Right lung (tissue), 5 donors: ENCODE measurements around the gene STAG1. TPM values are rescaled to one million over a fixed set of nuclear protein-coding genes. Genes with fewer than 3 reads are reported as not detected.

Experiments
- DNase-seq, 2 donors: peaks; one replicate each; pipeline ENCODE4 v3.0.0-alpha.2; 2013
- polyA plus RNA-seq, 5 donors: library from polyadenylated mRNA; unstranded; fragments of 120-200 nt; gene quantifications; one replicate each; pipeline versions ENCODE4 v1.2.1 to v1.2.3, GENCODE V29; 2013; ENCODE audit warnings: inconsistent platforms in 1 of 5, low replicate concordance in 1 of 5; ENCODE audit not compliant: insufficient read length in 5 of 5, insufficient read depth in 1 of 5

The STAG1 gene
- polyA plus RNA-seq, 5 donors, result 32.3 to 51.0 (median 47.9) TPM

GRCh38 chr3:136334209-136334608, 418.0 kb downstream of the STAG1 start:
- DNase-seq, result no peak

- DNase-seq, result no peak
These were observed 419.4 kb downstream of the STAG1 start for GRCh38 chr3:136332776-136333175.

- DNase-seq, result no peak
These were observed 419.9 kb downstream of the STAG1 start for GRCh38 chr3:136332302-136332701.

- no peak for DNase-seq
These were observed 421.3 kb downstream of the STAG1 start for GRCh38 chr3:136330900-136331299.

- no peak for DNase-seq
These were observed 422.6 kb downstream of the STAG1 start for GRCh38 chr3:136329593-136329992.

GRCh38 chr3:136327671-136328070, 424.5 kb downstream of the STAG1 start:
- DNase-seq, result no peak

GRCh38 chr3:136326316-136326715, 425.9 kb downstream of the STAG1 start:
- no peak for DNase-seq

- no peak for DNase-seq
These were observed 440.2 kb downstream of the STAG1 start for GRCh38 chr3:136311968-136312367.

- DNase-seq, result no peak
These were observed 440.9 kb downstream of the STAG1 start for GRCh38 chr3:136311261-136311660.

GRCh38 chr3:136305879-136306278, 446.3 kb downstream of the STAG1 start:
- DNase-seq, result no peak

- no peak for DNase-seq
These were observed 451.7 kb downstream of the STAG1 start for GRCh38 chr3:136300444-136300843.

- no peak for DNase-seq
These were observed 454.4 kb downstream of the STAG1 start for GRCh38 chr3:136297826-136298225.

- no peak for DNase-seq
These were observed 455.2 kb downstream of the STAG1 start for GRCh38 chr3:136296960-136297359.

GRCh38 chr3:136294176-136294575, 458.0 kb downstream of the STAG1 start:
- DNase-seq, result no peak

- no peak for DNase-seq
These were observed 458.9 kb downstream of the STAG1 start for GRCh38 chr3:136293279-136293678.

- no peak for DNase-seq
These were observed 459.7 kb downstream of the STAG1 start for GRCh38 chr3:136292500-136292899.

GRCh38 chr3:136291302-136291701, 460.9 kb downstream of the STAG1 start:
- DNase-seq, result no peak

Other genes starting within 250 kb of the STAG1 start
- 1 to 10 TPM; 4.3 to 5.1 (median 5.0) TPM for gene SLC35G2, start 66.7 kb upstream of the STAG1 start, polyA plus RNA-seq
- 10 to 100 TPM; 39.6 to 63.1 (median 47.8) TPM for gene NCK1, start 109.8 kb upstream of the STAG1 start, polyA plus RNA-seq
- gene IL20RB, start 205.6 kb upstream of the STAG1 start, polyA plus RNA-seq, result 1 to 10 TPM in 2 of 5 donors, under 1 TPM in 3; 0.52 to 1.0 (median 0.90) TPM